ENCODE data around the gene ESRRA. TPM values are rescaled to one million over a fixed set of nuclear protein-coding genes. Genes with fewer than 3 reads are reported as not detected.

ESRRA gene
- total and polyA plus RNA-seq, 2 of the 13 experiments (the other 11 are each of a cell fraction or from before 2014, with no cell fraction given) = 18.1 to 36.3 TPM

DNA sequence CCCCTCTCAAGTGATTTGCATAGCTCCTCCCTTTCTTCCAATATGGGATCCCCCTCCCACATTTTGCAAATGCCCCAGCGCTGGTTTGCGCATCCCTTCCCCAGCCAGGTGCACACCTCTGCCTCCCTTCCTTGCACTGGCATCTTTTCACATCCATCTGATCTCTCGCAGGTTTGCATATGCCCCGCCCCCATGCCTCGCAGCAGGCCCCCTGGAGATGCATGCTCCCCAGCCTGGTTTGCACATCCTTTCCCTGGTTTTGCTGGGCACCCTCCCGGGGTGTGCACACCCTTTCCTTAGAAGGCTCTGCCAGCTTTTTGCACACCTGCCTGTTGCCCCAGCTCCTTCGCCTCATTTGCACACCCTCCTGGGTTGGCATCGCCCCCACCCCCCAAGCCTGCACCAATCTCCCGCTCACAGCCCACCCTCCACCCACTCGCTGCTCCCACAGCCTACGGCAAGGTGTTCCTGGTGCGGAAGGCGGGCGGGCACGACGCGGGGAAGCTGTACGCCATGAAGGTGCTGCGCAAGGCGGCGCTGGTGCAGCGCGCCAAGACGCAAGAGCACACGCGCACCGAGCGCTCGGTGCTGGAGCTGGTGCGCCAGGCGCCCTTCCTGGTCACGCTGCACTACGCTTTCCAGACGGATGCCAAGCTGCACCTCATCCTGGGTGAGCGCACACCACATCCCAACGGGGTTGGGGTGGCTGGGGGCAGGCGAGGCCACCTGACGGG, 54.6 kb downstream of the ESRRA start:
- WGBS (ENCODE audit: low lambda C conversion rate) = 95% methylated on average over 37 of the region's 38 CpGs
- no peak overlapping the region for H3K27ac ChIP-seq (ENCODE audit: extremely low read length, insufficient read depth, low read length)
- no peaks in the 10 kb centered on the region for H3K79me2 ChIP-seq (ENCODE audit: insufficient read depth, low read length)
- H3K4me3 ChIP-seq (replicated peaks in 1 of 3; ENCODE audit: insufficient read depth in 1 of 3, low read depth in 2 of 3, low read length in 3 of 3) = peak overlapping the region; percentile 80 to 96 (median 94); a peak in 5 of 6 replicates
- no peak for TF ChIP-seq ZNF260 (CRISPR knock-in tag; IDR thresholded peaks at IDR 0.05; ENCODE audit: borderline replicate concordance, low read depth)
- 0 out of 2 replicates have a peak, but pooled peaks have one; percentile 37 for TF ChIP-seq ARID2 (CRISPR knock-in tag; IDR thresholded peaks at IDR 0.05; ENCODE audit: borderline replicate concordance)
- CTCF ChIA-PET (ENCODE audit: low intra/inter-chr PET ratio, low total read pairs) = no interaction called here
- peaks cover 5 to 18% of the 10 kb centered on the region in 2 experiments; a peak in 4 of 5 replicates for H3K36me3 ChIP-seq (replicated peaks in 1 of 2; ENCODE audit: control insufficient read depth in 1 of 2, insufficient read depth in 2 of 2, low read length in 2 of 2)
- no peak for FAIRE-seq
- H3K27me3 ChIP-seq (ENCODE audit: control insufficient read depth in 1 of 2, insufficient read depth in 2 of 2, low read length in 2 of 2) = no peaks in the 10 kb centered on the region; a peak in 1 of 5 replicates
- H3K9me3 ChIP-seq (ENCODE audit: low read length) = no peaks in the 10 kb centered on the region
- DNase-seq (ENCODE audit: low spot score) = no peak
- no peak for ATAC-seq
- H4K20me1 ChIP-seq (ENCODE audit: insufficient read depth, low read length) = no peaks in the 10 kb centered on the region
- intact Hi-C loops (cut with micrococcal nuclease; ENCODE audit: unreplicated experiment) (loop anchor here (2.0 kb wide), 1 partner anchor 43 kb away; the partner anchor contains the start of gene TRMT112), in situ Hi-C loops (cut with HindIII; ENCODE audit: extremely low pct_ligation_motif_present, low pct_unique_long_range_greater_than_20kb) (no loop called here)
- peak overlapping the region; percentile 99 for H3K4me2 ChIP-seq (ENCODE audit: low read depth, low read length)
- no TSS peak for BruUV-seq (replicated peaks)
- peak overlapping the region; percentile 93 for H3K9ac ChIP-seq (ENCODE audit: insufficient read depth, low read depth, low read length)
- H2AFZ ChIP-seq (ENCODE audit: low read length) = no peak overlapping the region
- POLR2A ChIA-PET = interaction anchor here (1.1 to 1.3 kb wide), 2 partner anchors 13 to 42 kb away, joined by 3 read pairs; partner anchors contain the start of genes PRDX5 and TRMT112
- H3K4me1 ChIP-seq (ENCODE audit: insufficient read depth, low read length) = peaks cover 44% of the 10 kb centered on the region

DNA sequence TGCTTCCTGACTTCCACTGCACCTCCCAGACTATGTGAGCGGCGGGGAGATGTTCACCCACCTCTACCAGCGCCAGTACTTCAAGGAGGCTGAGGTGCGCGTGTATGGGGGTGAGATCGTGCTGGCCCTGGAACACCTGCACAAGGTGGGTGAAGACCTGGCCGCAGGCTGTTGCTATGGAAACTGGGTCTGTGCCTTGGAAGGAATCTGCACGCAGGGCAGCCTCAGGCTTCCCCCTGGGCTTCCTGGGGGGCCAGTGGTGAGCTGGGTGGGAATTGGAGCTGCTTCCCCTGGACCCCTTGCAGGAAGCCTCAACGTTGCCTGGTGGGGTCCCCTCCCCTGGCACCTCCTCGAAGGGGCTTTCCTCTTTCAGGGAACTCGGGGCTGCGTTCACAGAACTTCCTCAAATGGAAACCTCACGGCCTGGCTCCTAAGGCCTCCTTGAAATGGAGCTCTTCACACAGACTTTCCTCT, 55.2 kb downstream of the ESRRA start:
- no TSS peak for BruUV-seq (replicated peaks)
- WGBS (ENCODE audit: low lambda C conversion rate) = 97% methylated on average over 7 of the region's 13 CpGs
- no peaks in the 10 kb centered on the region for H3K9me3 ChIP-seq (ENCODE audit: low read length)
- in situ Hi-C loops (cut with HindIII; ENCODE audit: extremely low pct_ligation_motif_present, low pct_unique_long_range_greater_than_20kb) (no loop called here), intact Hi-C loops (cut with micrococcal nuclease; ENCODE audit: unreplicated experiment) (no loop called here)
- ATAC-seq = no peak
- H3K4me2 ChIP-seq (ENCODE audit: low read depth, low read length) = no peak overlapping the region
- no peak overlapping the region for H2AFZ ChIP-seq (ENCODE audit: low read length)
- H3K4me3 ChIP-seq (replicated peaks in 1 of 3; ENCODE audit: insufficient read depth in 1 of 3, low read depth in 2 of 3, low read length in 3 of 3) = no peak overlapping the region; a peak in 1 of 6 replicates
- no peak for FAIRE-seq
- H3K27me3 ChIP-seq (ENCODE audit: control insufficient read depth in 1 of 2, insufficient read depth in 2 of 2, low read length in 2 of 2) = no peaks in the 10 kb centered on the region; a peak in 1 of 5 replicates
- H3K4me1 ChIP-seq (ENCODE audit: insufficient read depth, low read length) = peaks cover 41% of the 10 kb centered on the region
- no peak for DNase-seq (ENCODE audit: low spot score)
- peaks cover 7 to 24% of the 10 kb centered on the region in 2 experiments; a peak in 4 of 5 replicates for H3K36me3 ChIP-seq (replicated peaks in 1 of 2; ENCODE audit: control insufficient read depth in 1 of 2, insufficient read depth in 2 of 2, low read length in 2 of 2)
- TF ChIP-seq PAF1 (CRISPR knock-in tag; IDR thresholded peaks at IDR 0.05) = no peak
- TF ChIP-seq RFX1 (IDR thresholded peaks at IDR 0.05) = peak; percentile 23; the same call in 1 of the 2 replicates
- ChIA-PET CTCF (ENCODE audit: low intra/inter-chr PET ratio, low total read pairs) (no interaction called here), POLR2A (interaction anchor here (1.3 kb wide), 1 partner anchor 12 kb away, joined by 3 read pairs; no protein-coding TSS in a partner anchor)
- H3K9ac ChIP-seq (ENCODE audit: insufficient read depth, low read depth, low read length) = no peak overlapping the region
- no peaks in the 10 kb centered on the region for H3K79me2 ChIP-seq (ENCODE audit: insufficient read depth, low read length)
- H3K27ac ChIP-seq (ENCODE audit: extremely low read length, insufficient read depth, low read length) = no peak overlapping the region
- no peaks in the 10 kb centered on the region for H4K20me1 ChIP-seq (ENCODE audit: insufficient read depth, low read length)
